Adrenal gland (tissue), 19 donors: ENCODE results near the gene P3H4. TPM values are rescaled to one million over a fixed set of nuclear protein-coding genes. Genes with fewer than 3 reads are reported as not detected.
"Not testable (repeated sequence)": the region's sequence is repeated elsewhere in the genome, so short reads cannot be mapped to it uniquely, and the experiment has no call there.

ENCODE experiments used
- DNase-seq, 7 donors: peaks; one replicate each; pipeline ENCODE4 v3.0.0-alpha.2; 2019 to 2020
- H3K27ac ChIP-seq, 5 donors: fragments of 200-600 bp; sonication (generic) in 4 of 5; 1 replicate in 3 of 5; 2 replicates in 2 of 5; pipeline versions ENCODE4 v1.5.1 to v1.8.0; 2016 to 2020; ENCODE audit warnings: mild to moderate bottlenecking in 1 of 5
- H3K27me3 ChIP-seq: fragments of 200-600 bp; 2 replicates; pipeline ENCODE4 v1.8.0; 2021
- H3K36me3 ChIP-seq, 2 donors: fragments of 200-600 bp; replicated peaks in 1 of 2; 1 replicate in 1 of 2; 2 replicates in 1 of 2; pipeline versions ENCODE4 v1.5.1 to v1.8.0; 2018 to 2022
- H3K4me1 ChIP-seq, 2 donors: fragments of 200-600 bp; replicated peaks in 1 of 2; 1 replicate in 1 of 2; 2 replicates in 1 of 2; pipeline versions ENCODE4 v1.5.1 to v1.8.0; 2018 to 2021
- H3K4me3 ChIP-seq, 4 donors: fragments of 200-600 bp; sonication (generic) in 3 of 4; one replicate each; pipeline ENCODE4 v1.5.1; 2016 to 2018
- H3K9me3 ChIP-seq, 3 donors: fragments of 200-600 bp; sonication (generic) in 1 of 3; replicated peaks in 1 of 3; 1 replicate in 2 of 3; 2 replicates in 1 of 3; pipeline versions ENCODE4 v1.5.1 to v1.8.0; 2016 to 2021
- POLR2A ChIP-seq, 2 donors: fragments of 450-650 bp; IDR thresholded peaks; one replicate each; pipeline ENCODE4 v1.6.1; 2017; ENCODE audit warnings: antibody characterized with exemption in 2 of 2, mild to moderate bottlenecking in 2 of 2, moderate library complexity in 1 of 2
- WGBS, 4 donors: extraction: QIAGEN DNeasy Blood & Tissue Kit in 2 of 4; methylation state at CpG; one replicate each; pipeline versions ENCODE4 v1.1.5 to v1.1.7; 2013 to 2017; 5-methylcytosine and 5-hydroxymethylcytosine counted together
- intact Hi-C, 2 donors: fragments of 100-400 bp; cut with DNase I; formaldehyde crosslinking; loops; one replicate each; pipeline versions ENCODE4 v1.14.1 to v1.15.0; 2022 to 2023
- long read RNA-seq, 10 donors: library from polyadenylated mRNA in 3 of 10; unstranded in 2 of 10; stranded (forward) in 1 of 10; transcript quantifications; one replicate each; pipeline ENCODE4 v2.0.0 and lab custom pipeline, GENCODE V29; 2021 to 2026
- polyA plus RNA-seq, 3 donors: library from polyadenylated mRNA; stranded (reverse); fragments of 200-250 nt in 2 of 3; fragments of 350-450 nt in 1 of 3; fragmentation: Illumina TruSeq in 1 of 3; extraction: RNeasy Lipid Tissue Mini Kit (QIAGEN cat#74804) in 1 of 3; gene quantifications; one replicate each; pipeline ENCODE4 v1.2.3, GENCODE V29; 2013 to 2014
- total RNA-seq, 9 donors: library from RNA; depleted of rRNA in 4 of 9; stranded (reverse); fragments of >200 nt in 4 of 9; fragments of 120-200 nt in 1 of 9; fragmentation: NEBNext Ultra II Directional in 1 of 9; extraction: Animal tissue kit (Norgen Biotek cat#: 25700) in 1 of 9; gene quantifications; one replicate each; pipeline versions ENCODE4 v1.1.0 to v1.2.4, GENCODE V29; 2013 to 2023
- TF ChIP-seq, protein P1 (sequence below), 6 experiments: fragments of 450-650 bp in 4 of 6; fragments of 200-600 bp in 2 of 6; sonication (generic) in 1 of 6; IDR thresholded peaks; 1 replicate in 5 of 6; 2 replicates in 1 of 6; pipeline versions ENCODE4 v1.5.1 to v1.8.0; 2016 to 2021; ENCODE audit warnings: antibody characterized with exemption in 6 of 6, mild to moderate bottlenecking in 2 of 6, moderate library complexity in 1 of 6
- donor health status: healthy with polysubstance abuse.
- donor health status: Bipolar disorder and iron deficiency.
- donor health status: DM: yes; HTN: yes; CAD: no.
- donor health status: DM: no; HTN: no; CAD: no.
- donor health status: DM: no; HTN: no; CAD: no.
- donor health status: DM: yes; HTN: yes; CAD: no.

The P3H4 gene, protein sequence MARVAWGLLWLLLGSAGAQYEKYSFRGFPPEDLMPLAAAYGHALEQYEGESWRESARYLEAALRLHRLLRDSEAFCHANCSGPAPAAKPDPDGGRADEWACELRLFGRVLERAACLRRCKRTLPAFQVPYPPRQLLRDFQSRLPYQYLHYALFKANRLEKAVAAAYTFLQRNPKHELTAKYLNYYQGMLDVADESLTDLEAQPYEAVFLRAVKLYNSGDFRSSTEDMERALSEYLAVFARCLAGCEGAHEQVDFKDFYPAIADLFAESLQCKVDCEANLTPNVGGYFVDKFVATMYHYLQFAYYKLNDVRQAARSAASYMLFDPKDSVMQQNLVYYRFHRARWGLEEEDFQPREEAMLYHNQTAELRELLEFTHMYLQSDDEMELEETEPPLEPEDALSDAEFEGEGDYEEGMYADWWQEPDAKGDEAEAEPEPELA
- 10 to 100 TPM; 22.7 to 67.2 (median 30.8) TPM for total RNA-seq
- polyA plus RNA-seq: 10 to 100 TPM; 12.8 to 19.1 (median 14.1) TPM
- long read RNA-seq, donor 1, transcript P3H4-202 (8 exons, 2,601 nt): major isoform, 9 of 11 reads
- long read RNA-seq, donor 1, partial matches to known transcripts: 0 of 11 reads
- long read RNA-seq, donor 1, other reads (novel, unspliced or antisense): 0 of 11 reads
- long read RNA-seq, donor 2, transcript P3H4-202 (8 exons, 2,601 nt): major isoform, 6 of 21 reads
- long read RNA-seq, donor 2, partial matches to known transcripts: 14 of 21 reads
- long read RNA-seq, donor 2, other reads (novel, unspliced or antisense): 0 of 21 reads
- long read RNA-seq, donor 3, partial matches to known transcripts: 0 of 2 reads
- long read RNA-seq, donor 3, other reads (novel, unspliced or antisense): 0 of 2 reads
- long read RNA-seq, donor 4, transcript P3H4-202 (8 exons, 2,601 nt): major isoform, 12 of 16 reads
- long read RNA-seq, donor 4, partial matches to known transcripts: 0 of 16 reads
- long read RNA-seq, donor 4, other reads (novel, unspliced or antisense): 4 of 16 reads
- long read RNA-seq, donor 5, transcript P3H4-202 (8 exons, 2,601 nt): major isoform, 98 of 123 reads
- long read RNA-seq, donor 5, partial matches to known transcripts: 11 of 123 reads
- long read RNA-seq, donor 5, other reads (novel, unspliced or antisense): 12 of 123 reads
- long read RNA-seq, donor 6, transcript P3H4-202 (8 exons, 2,601 nt): major isoform, 6 of 10 reads
- long read RNA-seq, donor 6, partial matches to known transcripts: 3 of 10 reads
- long read RNA-seq, donor 6, other reads (novel, unspliced or antisense): 1 of 10 reads
- long read RNA-seq, donor 7, partial matches to known transcripts: 0 of 4 reads
- long read RNA-seq, donor 7, other reads (novel, unspliced or antisense): 0 of 4 reads
- long read RNA-seq, donor 8, transcript P3H4-202 (8 exons, 2,601 nt): major isoform, 18 of 117 reads
- long read RNA-seq, donor 8, partial matches to known transcripts: 59 of 117 reads
- long read RNA-seq, donor 8, other reads (novel, unspliced or antisense): 38 of 117 reads
- long read RNA-seq, donor 9, transcript P3H4-202 (8 exons, 2,601 nt): major isoform, 5 of 22 reads
- long read RNA-seq, donor 9, partial matches to known transcripts: 17 of 22 reads
- long read RNA-seq, donor 9, other reads (novel, unspliced or antisense): 0 of 22 reads
- long read RNA-seq, donor 10, partial matches to known transcripts: 123 of 159 reads
- long read RNA-seq, donor 10, other reads (novel, unspliced or antisense): 31 of 159 reads

DNA sequence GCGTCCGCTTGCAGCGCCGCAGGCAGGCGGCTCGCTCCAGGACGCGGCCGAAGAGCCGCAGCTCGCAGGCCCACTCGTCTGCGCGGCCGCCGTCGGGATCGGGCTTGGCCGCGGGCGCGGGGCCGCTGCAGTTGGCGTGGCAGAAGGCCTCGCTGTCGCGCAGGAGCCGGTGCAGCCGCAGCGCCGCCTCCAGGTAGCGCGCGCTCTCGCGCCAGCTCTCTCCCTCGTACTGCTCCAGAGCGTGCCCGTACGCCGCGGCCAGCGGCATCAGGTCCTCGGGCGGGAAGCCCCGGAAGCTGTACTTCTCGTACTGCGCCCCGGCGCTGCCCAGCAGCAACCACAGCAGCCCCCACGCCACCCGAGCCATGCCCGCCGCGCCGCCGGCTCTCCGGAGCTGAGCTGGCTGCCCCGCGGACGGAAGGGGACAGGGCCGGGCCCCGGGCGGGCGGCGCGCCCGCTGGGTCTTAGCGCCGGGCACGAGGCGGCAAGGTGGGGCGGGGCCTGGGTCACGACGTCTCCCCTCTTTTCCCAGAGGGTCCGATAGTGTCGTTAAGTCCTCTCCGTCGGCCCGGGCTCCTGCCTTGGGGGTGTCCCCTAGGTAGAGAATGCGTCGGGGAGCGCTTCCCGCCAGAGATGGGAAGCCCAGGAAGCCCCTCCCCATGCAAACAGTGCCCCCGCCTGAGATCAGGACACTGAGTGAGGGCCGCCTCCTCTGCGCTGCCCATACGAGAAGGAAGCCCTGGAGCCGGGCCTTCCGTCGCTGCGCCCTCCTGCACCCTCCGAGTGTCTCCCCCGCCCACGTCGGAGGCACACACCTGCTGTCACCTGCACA lies at the start of gene P3H4:
P3H4 (minus strand) TSS at position 401 of the 832 bp plus-strand sequence; CDS start at position 367, 34 bp downstream.
- DNase-seq: peak; percentile 71 to 86 (median 77)
- H3K9me3 ChIP-seq: no peaks in the 10 kb centered on the region
- no peaks in the 10 kb centered on the region for H3K27me3 ChIP-seq
- TF ChIP-seq, protein P1, sequence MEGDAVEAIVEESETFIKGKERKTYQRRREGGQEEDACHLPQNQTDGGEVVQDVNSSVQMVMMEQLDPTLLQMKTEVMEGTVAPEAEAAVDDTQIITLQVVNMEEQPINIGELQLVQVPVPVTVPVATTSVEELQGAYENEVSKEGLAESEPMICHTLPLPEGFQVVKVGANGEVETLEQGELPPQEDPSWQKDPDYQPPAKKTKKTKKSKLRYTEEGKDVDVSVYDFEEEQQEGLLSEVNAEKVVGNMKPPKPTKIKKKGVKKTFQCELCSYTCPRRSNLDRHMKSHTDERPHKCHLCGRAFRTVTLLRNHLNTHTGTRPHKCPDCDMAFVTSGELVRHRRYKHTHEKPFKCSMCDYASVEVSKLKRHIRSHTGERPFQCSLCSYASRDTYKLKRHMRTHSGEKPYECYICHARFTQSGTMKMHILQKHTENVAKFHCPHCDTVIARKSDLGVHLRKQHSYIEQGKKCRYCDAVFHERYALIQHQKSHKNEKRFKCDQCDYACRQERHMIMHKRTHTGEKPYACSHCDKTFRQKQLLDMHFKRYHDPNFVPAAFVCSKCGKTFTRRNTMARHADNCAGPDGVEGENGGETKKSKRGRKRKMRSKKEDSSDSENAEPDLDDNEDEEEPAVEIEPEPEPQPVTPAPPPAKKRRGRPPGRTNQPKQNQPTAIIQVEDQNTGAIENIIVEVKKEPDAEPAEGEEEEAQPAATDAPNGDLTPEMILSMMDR (IDR thresholded peaks at IDR 0.05): peak in 5 of 6 experiments; percentile 36 to 69 (median 64)
- TF ChIP-seq POLR2A (IDR thresholded peaks at IDR 0.05): peak; percentile 33 to 40
- intact Hi-C loops: no loop called here
- peaks cover 20 to 22% of the 10 kb centered on the region in 2 donors for H3K4me1 ChIP-seq
- H3K27ac ChIP-seq: peak within 1 kb of the TSS in 4 of 5 donors; percentile 7 to 87 (median 63)
- H3K36me3 ChIP-seq: no peaks in the 10 kb centered on the region
- peak within 1 kb of the TSS; percentile 40 to 95 (median 46) for H3K4me3 ChIP-seq
- WGBS, 4 donors: 0 to 1% (median 0%) methylated on average over 7 to 95 of the region's 96 CpGs

DNA sequence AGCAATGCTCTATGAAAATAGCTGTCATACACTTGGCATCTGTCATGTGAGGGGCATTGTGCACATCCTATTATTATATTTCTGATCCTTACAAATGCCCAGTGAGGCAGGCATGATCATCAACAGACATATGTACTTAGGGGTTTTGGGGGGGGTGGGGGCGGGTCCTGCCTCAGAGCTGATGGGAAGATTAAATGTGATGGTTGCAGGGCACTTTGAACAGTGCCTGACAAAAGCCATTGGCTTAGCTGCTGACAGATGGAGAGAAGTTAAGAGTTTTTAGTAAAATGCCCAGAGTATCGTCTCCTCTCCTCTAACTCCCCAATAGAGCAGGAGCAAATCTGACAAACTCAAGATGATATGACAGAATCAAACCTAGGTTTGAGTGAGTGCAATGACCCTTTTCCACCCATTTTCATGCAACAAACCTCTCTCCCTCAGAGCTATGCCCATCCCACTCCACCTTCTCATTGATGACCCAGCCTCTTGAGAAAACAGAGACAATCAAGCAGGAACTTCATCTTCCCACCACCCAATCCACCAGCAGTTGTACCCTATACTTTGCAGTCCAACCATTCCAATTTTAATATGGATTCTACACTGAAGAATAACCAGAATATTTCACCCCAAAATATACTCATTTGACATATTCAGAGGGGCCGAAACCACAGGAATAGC lies 48.6 kb upstream of the P3H4 start:
- H3K4me3 ChIP-seq: no peak overlapping the region
- no peaks in the 10 kb centered on the region for H3K36me3 ChIP-seq
- WGBS, 4 donors: 78 to 90% (median 82%) methylated on average over 3 of the region's 3 CpGs
- no peak overlapping the region for H3K27ac ChIP-seq
- intact Hi-C loops: no loop called here
- TF ChIP-seq POLR2A (IDR thresholded peaks at IDR 0.05): no peak
- TF ChIP-seq, protein P1 (IDR thresholded peaks at IDR 0.05): no peak
- no peak for DNase-seq
- H3K9me3 ChIP-seq: no peaks in the 10 kb centered on the region
- peaks cover 6 to 38% of the 10 kb centered on the region in 2 donors for H3K4me1 ChIP-seq
- no peaks in the 10 kb centered on the region for H3K27me3 ChIP-seq

DNA sequence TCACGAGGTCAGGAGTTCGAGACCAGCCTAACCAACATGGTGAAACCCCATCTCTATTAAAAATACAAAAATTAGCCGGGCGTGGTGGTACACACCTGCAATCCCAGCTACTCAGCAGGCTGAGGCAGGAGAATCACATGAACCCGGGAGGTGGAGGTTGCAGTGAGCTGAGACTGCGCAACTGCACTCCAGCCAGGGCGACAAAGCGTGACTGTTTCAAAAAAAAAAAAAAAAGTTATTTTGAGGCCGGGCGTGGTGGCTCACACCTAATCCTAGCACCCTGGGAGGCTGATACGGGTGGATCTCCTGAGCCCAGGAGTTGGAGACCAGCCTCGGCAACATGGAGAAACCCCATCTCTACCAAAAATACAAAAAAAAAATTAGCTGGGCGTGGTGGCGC lies 39.6 kb upstream of the P3H4 start:
- 95 to 98% (median 96%) methylated on average over 13 to 14 of the region's 14 CpGs for WGBS, 4 donors

More for the DNA sequence above, 39.6 kb upstream of the P3H4 start:
- H3K27ac ChIP-seq, H3K9me3 ChIP-seq, intact Hi-C loops, H3K27me3 ChIP-seq, H3K4me3 ChIP-seq, DNase-seq, H3K4me1 ChIP-seq: not testable (repeated sequence)
- H3K36me3 ChIP-seq: peaks cover 0 to 15% of the 10 kb centered on the region in 2 donors
